SK-N-SH (cell line): ENCODE measurements around the gene KIF16B. TPM values are rescaled to one million over a fixed set of nuclear protein-coding genes. Genes with fewer than 3 reads are reported as not detected.

ENCODE experiments used
- CTCF ChIA-PET: fragments of 300-600, 350-600 bp; formaldehyde crosslinking; extraction: SDS; loops from one replicate; lab custom pipeline; 2021; lab: Yijun Ruan, JAX
- POLR2A ChIA-PET: fragments of 350-600 bp; sonication (Branson Sonifier 250); formaldehyde crosslinking; extraction: SDS; loops from one replicate; lab custom pipeline; 2020; ENCODE audit warnings: antibody characterized with exemption, inconsistent platforms; lab: Yijun Ruan, JAX
- DNase-seq: peaks from one replicate; pipeline ENCODE4 v3.0.0; 2012
- H2AFZ ChIP-seq: fragments of 200-600 bp; sonication (generic); 2 replicates; pipeline ENCODE4 v1.8.1; 2016; ENCODE audit warnings: antibody characterized with exemption, mild to moderate bottlenecking, low read depth
- H3F3A ChIP-seq: fragments of 200-600 bp; sonication (generic); replicated peaks from 2 replicates; pipeline ENCODE3; 2016; ENCODE audit warnings: antibody characterized with exemption, mild to moderate bottlenecking; ENCODE audit not compliant: insufficient read depth
- H3K27ac ChIP-seq, 2 experiments: fragments of 200-500 bp in 1 of 2; fragments of 200-600 bp in 1 of 2; sonication (Bioruptor generic) in 1 of 2; sonication (generic), shearing (Covaris generic) in 1 of 2; 2 replicates each; pipeline versions ENCODE4 v1.5.1 to v1.6.1; 2014 to 2016; ENCODE audit warnings: low read depth in 2 of 2, inconsistent platforms in 1 of 2, low read length in 1 of 2, mild to moderate bottlenecking in 1 of 2, mixed read lengths in 1 of 2
- H3K27me3 ChIP-seq: fragments of 200-600 bp; sonication (generic), shearing (Covaris generic); 2 replicates; pipeline ENCODE4 v1.6.1; 2016; ENCODE audit warnings: mixed run types; ENCODE audit not compliant: insufficient read depth
- H3K36me3 ChIP-seq, 2 experiments: fragments of 200-500 bp in 1 of 2; fragments of 200-600 bp in 1 of 2; sonication (Bioruptor generic) in 1 of 2; sonication (generic) in 1 of 2; replicated peaks in 1 of 2; 2 replicates each; pipeline versions ENCODE3 to v1.5.1; 2014 to 2016; ENCODE audit warnings: low read length in 1 of 2, mild to moderate bottlenecking in 1 of 2; ENCODE audit not compliant: insufficient read depth in 2 of 2, control insufficient read depth in 1 of 2
- H3K4me1 ChIP-seq, 2 experiments: fragments of 200-500 bp in 1 of 2; fragments of 200-600 bp in 1 of 2; sonication (Bioruptor generic) in 1 of 2; sonication (generic), shearing (Covaris generic) in 1 of 2; 2 replicates each; pipeline versions ENCODE4 v1.5.1 to v1.6.1; 2014 to 2016; ENCODE audit warnings: low read depth in 1 of 2, low read length in 1 of 2, mixed run types in 1 of 2; ENCODE audit not compliant: insufficient read depth in 2 of 2, control insufficient read depth in 1 of 2
- H3K4me2 ChIP-seq: fragments of 200-600 bp; sonication (generic), shearing (Covaris generic); 2 replicates; pipeline ENCODE4 v1.6.1; 2017; ENCODE audit warnings: mixed run types
- H3K4me3 ChIP-seq, 2 experiments: fragments of 200-500 bp in 1 of 2; fragments of 200-600 bp in 1 of 2; sonication (Bioruptor generic) in 1 of 2; sonication (generic), shearing (Covaris generic) in 1 of 2; 2 replicates each; pipeline versions ENCODE4 v1.5.1 to v1.8.1; 2014 to 2016; ENCODE audit warnings: low read depth in 2 of 2, inconsistent platforms in 1 of 2, low read length in 1 of 2, mild to moderate bottlenecking in 1 of 2, mixed read lengths in 1 of 2, moderate library complexity in 1 of 2
- H3K79me2 ChIP-seq: fragments of 200-600 bp; sonication (generic); 2 replicates; pipeline ENCODE4 v1.8.1; 2017; ENCODE audit warnings: mild to moderate bottlenecking; ENCODE audit not compliant: insufficient read depth
- H3K9ac ChIP-seq: fragments of 200-600 bp; sonication (generic); 2 replicates; pipeline ENCODE4 v1.6.1; 2017; ENCODE audit warnings: mixed run types
- H3K9me2 ChIP-seq: fragments of 200-600 bp; sonication (generic); 2 replicates; pipeline ENCODE4 v1.6.1; 2017; ENCODE audit warnings: mixed run types
- H3K9me3 ChIP-seq: fragments of 200-600 bp; sonication (generic); 2 replicates; pipeline ENCODE4 v1.6.1; 2017; ENCODE audit warnings: mixed run types, mild to moderate bottlenecking, moderate library complexity
- H4K20me1 ChIP-seq: fragments of 200-600 bp; sonication (generic); 2 replicates; pipeline ENCODE4 v1.6.1; 2017; ENCODE audit warnings: mild to moderate bottlenecking, mixed run types; ENCODE audit not compliant: insufficient read depth
- EP300 ChIP-seq, 2 experiments: IDR thresholded peaks; 2 replicates each; pipeline versions ENCODE4 v1.4.0 to v1.6.1; 2012; ENCODE audit warnings: borderline replicate concordance in 1 of 2, low read depth in 1 of 2, low read length in 1 of 2
- GABPA ChIP-seq: IDR thresholded peaks from 2 replicates; pipeline ENCODE4 v1.4.0; 2012; ENCODE audit warnings: low read depth, mild to moderate bottlenecking
- JUND ChIP-seq: IDR thresholded peaks from 2 replicates; pipeline ENCODE4 v1.4.0; 2012
- SMC3 ChIP-seq: IDR thresholded peaks from 2 replicates; pipeline ENCODE4 v1.6.1; 2012; ENCODE audit warnings: low read depth, low read length, improper control_type of control experiment
- TCF12 ChIP-seq: IDR thresholded peaks from 2 replicates; pipeline ENCODE4 v1.4.0; 2012
- WGBS: methylation state at CpG from one replicate; pipeline ENCODE4 v1.1.6; 2017; ENCODE audit warnings: low lambda C conversion rate; 5-methylcytosine and 5-hydroxymethylcytosine counted together
- polyA plus RNA-seq, 3 experiments: library from polyadenylated mRNA; depleted of rRNA; stranded (reverse); fragments of >200 nt; gene quantifications; 2 replicates each; pipeline ENCODE4 v1.2.3, GENCODE V29; 2012
- TF ChIP-seq, protein P1 (sequence below): IDR thresholded peaks from 2 replicates; pipeline ENCODE4 v1.6.1; 2012; ENCODE audit warnings: mild to moderate bottlenecking, low read depth, low read length, moderate library complexity
- TF ChIP-seq, protein P2 (sequence below): fragments of 150-350 bp; IDR thresholded peaks from 2 replicates; pipeline ENCODE4 v1.6.1; 2017; ENCODE audit warnings: antibody characterized with exemption, low read length, low read depth, borderline replicate concordance

The KIF16B gene
- polyA plus RNA-seq, 1 of the 3 experiments (the other 2 are of a cell fraction) = 3.3 TPM

DNA sequence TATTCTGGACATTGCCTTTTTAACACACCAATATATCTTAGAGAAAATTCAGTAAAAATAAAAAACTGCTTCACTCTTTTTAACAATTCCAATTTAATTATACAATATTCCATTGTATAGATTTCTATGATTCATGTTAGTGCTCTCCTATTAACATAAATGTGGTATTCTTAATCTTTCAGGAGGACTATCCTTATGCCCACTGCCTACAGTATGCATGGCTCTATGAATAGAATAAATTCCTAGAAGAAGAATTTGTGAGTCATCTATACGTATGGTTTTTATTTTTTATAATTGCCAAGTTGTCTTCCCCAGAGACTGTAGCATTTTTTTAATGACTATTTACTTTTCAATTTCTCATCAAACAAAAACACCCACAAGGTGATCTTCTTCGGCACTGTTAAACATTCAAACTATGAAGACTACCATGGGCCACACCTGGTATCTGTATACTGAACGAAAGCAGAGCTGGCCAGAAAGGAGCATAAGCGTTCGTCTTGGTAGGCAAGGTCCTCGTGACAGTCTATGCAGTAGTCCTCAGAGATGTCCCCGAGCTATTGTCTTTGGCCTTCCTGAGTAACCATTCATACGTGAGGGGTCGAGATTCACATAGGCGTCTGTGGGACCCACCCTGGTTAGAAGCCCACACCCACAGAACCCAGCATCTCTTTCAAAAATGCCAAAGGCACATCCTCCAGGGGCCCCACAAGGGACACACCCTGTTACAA is 74.6 kb downstream of the KIF16B start:
- Histone ChIP-seq H3F3A (no peaks in the 10 kb centered on the region), H3K9me3 (no peaks in the 10 kb centered on the region), H3K9ac (no peak overlapping the region), H3K36me3 (peaks cover 0 to 11% of the 10 kb centered on the region in 2 experiments), H3K4me3 (no peak overlapping the region), H3K27ac (no peak overlapping the region), H2AFZ (no peak overlapping the region), H3K9me2 (no peaks in the 10 kb centered on the region), H3K79me2 (no peaks in the 10 kb centered on the region), H3K27me3 (no peaks in the 10 kb centered on the region), H4K20me1 (no peaks in the 10 kb centered on the region), H3K4me1 (no peaks in the 10 kb centered on the region), H3K4me2 (no peak overlapping the region)
- TF ChIP-seq TCF12 (0 out of 2 replicates have a peak, but pooled peaks have one; percentile 6), EP300 (IDR thresholded peaks at IDR 0.05; ENCODE audit: borderline replicate concordance in 1 of 2, low read depth in 1 of 2, low read length in 1 of 2) (0 out of 4 replicates have a peak, but pooled peaks of 1 of the 2 experiments have one; percentile 12)
- TF ChIP-seq, protein P1, sequence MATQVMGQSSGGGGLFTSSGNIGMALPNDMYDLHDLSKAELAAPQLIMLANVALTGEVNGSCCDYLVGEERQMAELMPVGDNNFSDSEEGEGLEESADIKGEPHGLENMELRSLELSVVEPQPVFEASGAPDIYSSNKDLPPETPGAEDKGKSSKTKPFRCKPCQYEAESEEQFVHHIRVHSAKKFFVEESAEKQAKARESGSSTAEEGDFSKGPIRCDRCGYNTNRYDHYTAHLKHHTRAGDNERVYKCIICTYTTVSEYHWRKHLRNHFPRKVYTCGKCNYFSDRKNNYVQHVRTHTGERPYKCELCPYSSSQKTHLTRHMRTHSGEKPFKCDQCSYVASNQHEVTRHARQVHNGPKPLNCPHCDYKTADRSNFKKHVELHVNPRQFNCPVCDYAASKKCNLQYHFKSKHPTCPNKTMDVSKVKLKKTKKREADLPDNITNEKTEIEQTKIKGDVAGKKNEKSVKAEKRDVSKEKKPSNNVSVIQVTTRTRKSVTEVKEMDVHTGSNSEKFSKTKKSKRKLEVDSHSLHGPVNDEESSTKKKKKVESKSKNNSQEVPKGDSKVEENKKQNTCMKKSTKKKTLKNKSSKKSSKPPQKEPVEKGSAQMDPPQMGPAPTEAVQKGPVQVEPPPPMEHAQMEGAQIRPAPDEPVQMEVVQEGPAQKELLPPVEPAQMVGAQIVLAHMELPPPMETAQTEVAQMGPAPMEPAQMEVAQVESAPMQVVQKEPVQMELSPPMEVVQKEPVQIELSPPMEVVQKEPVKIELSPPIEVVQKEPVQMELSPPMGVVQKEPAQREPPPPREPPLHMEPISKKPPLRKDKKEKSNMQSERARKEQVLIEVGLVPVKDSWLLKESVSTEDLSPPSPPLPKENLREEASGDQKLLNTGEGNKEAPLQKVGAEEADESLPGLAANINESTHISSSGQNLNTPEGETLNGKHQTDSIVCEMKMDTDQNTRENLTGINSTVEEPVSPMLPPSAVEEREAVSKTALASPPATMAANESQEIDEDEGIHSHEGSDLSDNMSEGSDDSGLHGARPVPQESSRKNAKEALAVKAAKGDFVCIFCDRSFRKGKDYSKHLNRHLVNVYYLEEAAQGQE = no peak
- no peak for DNase-seq
- WGBS = 86% methylated on average over 9 of the region's 10 CpGs
- POLR2A ChIA-PET = no interaction called here
- CTCF ChIA-PET = interaction anchor here (0.9 to 1.0 kb wide), 2 partner anchors 23 to 303 kb away, joined by 3 read pairs; no protein-coding TSS in a partner anchor

DNA sequence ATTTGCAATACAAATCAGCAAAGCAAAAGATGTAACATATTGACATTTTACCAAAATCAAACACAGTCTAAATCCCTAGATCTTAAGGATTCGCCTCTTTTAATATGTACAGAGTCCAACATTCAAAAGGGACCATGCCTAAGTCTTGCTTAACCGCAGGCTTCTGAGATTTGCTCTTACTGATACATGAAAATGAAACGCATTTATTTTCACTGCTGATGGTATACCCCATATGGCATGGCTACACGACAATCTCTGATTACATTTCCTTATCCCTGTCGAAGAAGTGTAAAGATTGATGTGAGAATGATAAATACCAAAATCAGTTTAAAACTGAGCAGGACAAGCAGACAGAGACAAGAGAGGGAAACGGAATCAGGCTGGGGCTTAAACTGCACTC is 75.4 kb downstream of the KIF16B start:
- no peaks in the 10 kb centered on the region for H3K9me3 ChIP-seq
- H3K4me1 ChIP-seq = no peaks in the 10 kb centered on the region
- no peaks in the 10 kb centered on the region for H3K79me2 ChIP-seq
- no peak for DNase-seq
- CTCF ChIA-PET = interaction anchor here (1.1 kb wide), 1 partner anchor 20 kb away, joined by 3 read pairs; no protein-coding TSS in a partner anchor
- POLR2A ChIA-PET = no interaction called here
- H3F3A ChIP-seq = no peaks in the 10 kb centered on the region
- TF ChIP-seq GABPA = no peak
- no peak for TF ChIP-seq SMC3
- TF ChIP-seq JUND = no peak
- TF ChIP-seq, protein P2, sequence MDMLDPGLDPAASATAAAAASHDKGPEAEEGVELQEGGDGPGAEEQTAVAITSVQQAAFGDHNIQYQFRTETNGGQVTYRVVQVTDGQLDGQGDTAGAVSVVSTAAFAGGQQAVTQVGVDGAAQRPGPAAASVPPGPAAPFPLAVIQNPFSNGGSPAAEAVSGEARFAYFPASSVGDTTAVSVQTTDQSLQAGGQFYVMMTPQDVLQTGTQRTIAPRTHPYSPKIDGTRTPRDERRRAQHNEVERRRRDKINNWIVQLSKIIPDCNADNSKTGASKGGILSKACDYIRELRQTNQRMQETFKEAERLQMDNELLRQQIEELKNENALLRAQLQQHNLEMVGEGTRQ = no peak
- no peak overlapping the region for H2AFZ ChIP-seq
- no peak overlapping the region for H3K4me2 ChIP-seq
- H3K36me3 ChIP-seq = peaks cover 0 to 12% of the 10 kb centered on the region in 2 experiments
- no peaks in the 10 kb centered on the region for H4K20me1 ChIP-seq
- H3K4me3 ChIP-seq = no peak overlapping the region
- H3K9me2 ChIP-seq = no peaks in the 10 kb centered on the region
- no peak overlapping the region for H3K27ac ChIP-seq
- WGBS = 92% methylated on average over 6 of the region's 6 CpGs
- H3K9ac ChIP-seq = no peak overlapping the region
- no peaks in the 10 kb centered on the region for H3K27me3 ChIP-seq
